GDM1 (cell line): ENCODE data around the gene TMSB15C.

Experiments
- DNase-seq: peaks from one replicate; lab custom pipeline; 2025; lab: John Stamatoyannopoulos, UW

TMSB15C gene

GRCh38 chrX:104045642-104046041, 30.4 kb downstream of the TMSB15C start:
- DNase-seq = no peak

- DNase-seq = no peak
These were observed 35.0 kb downstream of the TMSB15C start for GRCh38 chrX:104041003-104041402.

- no peak for DNase-seq
These were observed 36.1 kb downstream of the TMSB15C start, which contains the start of gene H2BW2 for GRCh38 chrX:104039689-104040505. Gene H2BW2, plus strand, starts transcription at chrX:104039956. Its CDS starts 39 bp downstream, at chrX:104039995.
